Calu3 (cell line): ENCODE measurements around the gene ERCC8. TPM values are rescaled to one million over a fixed set of nuclear protein-coding genes. Genes with fewer than 3 reads are reported as not detected.

Experiments
- BruUV-seq: library from RNA; stranded (reverse); fragments of 400-500 nt; replicated peaks from 2 replicates; lab custom pipeline; 2021; lab: Mats Ljungman, UMichigan
- CTCF ChIA-PET: fragments of 300-600 bp; sonication (Branson Sonifier 250); formaldehyde crosslinking; loops from one replicate; lab custom pipeline; 2022; ENCODE audit warnings: antibody characterized with exemption; lab: Charles Lee
- DNase-seq: peaks from one replicate; pipeline ENCODE4 v3.0.0; 2022
- H3K27ac Mint-ChIP-seq: one replicate; pipeline ENCODE4 v1.8.0; 2022; ENCODE audit warnings: mixed read lengths; ENCODE audit not compliant: unreplicated experiment
- H3K27me3 Mint-ChIP-seq: one replicate; pipeline ENCODE4 v1.8.0; 2022; ENCODE audit warnings: mixed read lengths; ENCODE audit not compliant: unreplicated experiment
- H3K36me3 Mint-ChIP-seq: one replicate; pipeline ENCODE4 v1.8.0; 2022; ENCODE audit warnings: mild to moderate bottlenecking, moderate library complexity, mixed read lengths; ENCODE audit not compliant: insufficient read depth, unreplicated experiment
- H3K4me1 Mint-ChIP-seq: one replicate; pipeline ENCODE4 v1.8.0; 2022; ENCODE audit warnings: mild to moderate bottlenecking, low read depth, mixed read lengths; ENCODE audit not compliant: unreplicated experiment
- H3K4me3 Mint-ChIP-seq: one replicate; pipeline ENCODE4 v1.8.0; 2022; ENCODE audit warnings: mild to moderate bottlenecking, low read depth, moderate library complexity, mixed read lengths; ENCODE audit not compliant: unreplicated experiment
- H3K9me3 Mint-ChIP-seq: one replicate; pipeline ENCODE4 v1.8.0; 2022; ENCODE audit warnings: low read depth, mixed read lengths; ENCODE audit not compliant: unreplicated experiment
- CTCF ChIP-seq: fragments of 200-600 bp; IDR thresholded peaks from one replicate; pipeline ENCODE4 v1.8.0; 2022; ENCODE audit warnings: antibody characterized with exemption; ENCODE audit not compliant: unreplicated experiment
- intact Hi-C: fragments of 100-400 bp; cut with micrococcal nuclease; formaldehyde crosslinking; loops from one replicate; pipeline ENCODE4 v1.10.0; 2022; ENCODE audit not compliant: unreplicated experiment
- total RNA-seq: library from RNA; stranded (reverse); gene quantifications from 2 replicates; pipeline ENCODE4 v1.2.3, GENCODE V29; 2022

ERCC8 gene
- total RNA-seq, 1 experiment from 2014 or later = 19.7 TPM

- H3K9me3 Mint-ChIP-seq = peaks cover 2% of the 10 kb centered on the region
- H3K27ac Mint-ChIP-seq = no peak overlapping the region
- no peaks in the 10 kb centered on the region for H3K27me3 Mint-ChIP-seq
- no TSS peak for BruUV-seq
- TF ChIP-seq CTCF = no peak
- DNase-seq = no peak
- intact Hi-C loops = loop anchor here (5.0 to 10.0 kb wide), 4 partner anchors 93 to 973 kb away; no protein-coding TSS in a partner anchor
- no peaks in the 10 kb centered on the region for H3K36me3 Mint-ChIP-seq
- CTCF ChIA-PET = interaction anchor here (0.7 to 1.0 kb wide), 2 partner anchors 14 to 859 kb away, joined by 3 read pairs; partner anchors contain the start of genes ERCC8 and NDUFAF2
- no peak overlapping the region for H3K4me3 Mint-ChIP-seq
- H3K4me1 Mint-ChIP-seq = no peaks in the 10 kb centered on the region
These were observed 14.3 kb upstream of the ERCC8 start for GRCh38 chr5:60959156-60959555.

- Mint-ChIP-seq H3K36me3 (no peaks in the 10 kb centered on the region), H3K4me3 (no peak overlapping the region), H3K9me3 (peaks cover 2% of the 10 kb centered on the region), H3K4me1 (no peaks in the 10 kb centered on the region), H3K27me3 (no peaks in the 10 kb centered on the region), H3K27ac (no peak overlapping the region)
- intact Hi-C loops = loop anchor here (5.0 to 10.0 kb wide), 4 partner anchors 94 to 974 kb away; no protein-coding TSS in a partner anchor
- no TSS peak for BruUV-seq
- no peak for DNase-seq
- TF ChIP-seq CTCF = no peak
- CTCF ChIA-PET = interaction anchor here (0.7 to 1.0 kb wide), 2 partner anchors 14 to 859 kb away, joined by 3 read pairs; partner anchors contain the start of genes ERCC8 and NDUFAF2
These were observed 13.8 kb upstream of the ERCC8 start for GRCh38 chr5:60958712-60959111.

DNA sequence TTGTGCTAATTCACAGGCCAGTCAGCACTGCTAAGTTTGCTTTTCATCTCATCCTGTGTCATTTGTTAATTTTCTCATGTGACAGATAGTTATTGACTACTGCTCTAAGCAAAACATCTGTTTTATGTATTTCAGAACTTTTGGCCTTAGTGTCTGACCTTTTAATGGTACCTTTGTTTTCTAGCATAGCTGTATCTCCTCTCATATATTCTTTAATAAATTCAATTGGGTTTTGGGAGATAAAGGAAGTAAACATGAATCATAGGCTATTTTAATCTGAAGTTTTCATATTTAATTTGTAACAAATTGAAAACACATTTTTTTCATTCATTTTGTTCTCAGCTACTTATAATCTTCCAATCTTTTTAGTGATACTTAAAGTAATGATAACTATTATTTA, 13.2 kb upstream of the ERCC8 start:
- intact Hi-C loops = loop anchor here (5.0 to 10.0 kb wide), 4 partner anchors 94 to 974 kb away; no protein-coding TSS in a partner anchor
- no peak overlapping the region for H3K4me3 Mint-ChIP-seq
- peaks cover 2% of the 10 kb centered on the region for H3K9me3 Mint-ChIP-seq
- no peak overlapping the region for H3K27ac Mint-ChIP-seq
- H3K27me3 Mint-ChIP-seq = no peaks in the 10 kb centered on the region
- BruUV-seq = no TSS peak
- H3K4me1 Mint-ChIP-seq = no peaks in the 10 kb centered on the region
- DNase-seq = no peak
- TF ChIP-seq CTCF = no peak
- CTCF ChIA-PET = no interaction called here
- H3K36me3 Mint-ChIP-seq = no peaks in the 10 kb centered on the region

- Mint-ChIP-seq H3K27ac (no peak overlapping the region), H3K4me3 (no peak overlapping the region), H3K27me3 (no peaks in the 10 kb centered on the region), H3K36me3 (no peaks in the 10 kb centered on the region), H3K4me1 (no peaks in the 10 kb centered on the region), H3K9me3 (peaks cover 2% of the 10 kb centered on the region)
- no peak for DNase-seq
- TF ChIP-seq CTCF = no peak
- BruUV-seq = no TSS peak
- intact Hi-C loops = loop anchor here (5.0 to 10.0 kb wide), 4 partner anchors 97 to 977 kb away; no protein-coding TSS in a partner anchor
- CTCF ChIA-PET = no interaction called here
These were observed 10.4 kb upstream of the ERCC8 start for GRCh38 chr5:60955239-60955638.
